NCI-H748 (cell line): Measurements from ENCODE around the gene TNRC6A.
A peak's percentile ranks its signal among the peaks of the same experiment; 100 is the strongest.
"Not testable (repeated sequence)": the region's sequence is repeated elsewhere in the genome, so short reads cannot be mapped to it uniquely, and the experiment has no call there.

Source experiments
- DNase-seq: peaks from one replicate; lab custom pipeline; 2025; ENCODE audit not compliant: unreplicated experiment; lab: John Stamatoyannopoulos, UW

TNRC6A gene

DNA sequence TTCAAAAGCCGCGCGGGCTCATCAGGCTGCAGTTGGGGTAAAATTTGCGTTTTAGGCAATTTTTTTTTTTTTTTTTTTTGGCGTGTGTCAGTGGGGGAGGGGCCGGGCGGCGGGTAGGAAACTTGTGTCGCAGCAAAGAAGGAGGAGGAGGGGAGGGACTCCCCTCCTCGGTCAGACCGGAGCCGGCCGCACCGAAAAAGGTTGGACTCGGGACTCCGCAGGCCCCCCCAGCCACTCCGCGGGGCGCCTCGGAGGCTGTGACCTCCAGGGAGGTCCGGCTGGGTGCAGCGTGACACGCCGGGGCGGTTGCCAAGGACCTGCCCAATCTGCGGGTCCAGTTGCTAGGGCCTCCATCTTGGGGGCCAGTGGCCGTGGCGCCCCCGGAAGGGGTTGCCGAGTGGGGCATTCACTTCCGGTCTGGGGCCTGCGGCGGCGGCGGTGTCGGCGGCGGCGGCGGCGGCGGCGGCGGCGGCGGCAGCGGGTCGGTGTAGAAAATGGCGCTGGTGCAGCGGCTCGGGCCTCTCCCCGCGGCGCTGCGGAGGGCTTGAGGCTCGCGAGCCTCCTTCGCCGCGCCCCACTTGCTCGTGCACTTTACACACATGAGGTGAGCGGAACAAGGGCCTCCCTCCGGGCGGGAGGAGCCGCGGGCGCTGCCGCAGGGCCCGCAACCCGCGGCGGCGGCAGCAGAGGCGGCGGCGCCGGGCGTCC, at the start of gene TNRC6A:
Gene TNRC6A, plus strand, starts transcription at position 409 of the 708 bp plus-strand sequence. Its CDS starts 191 bp downstream, at position 600.
- peak; percentile 86 for DNase-seq

- DNase-seq: no peak
Measured at GRCh38 chr16:24681793-24682192, 47.7 kb upstream of the TNRC6A start.

- DNase-seq: no peak
Measured at GRCh38 chr16:24683250-24683649, 46.2 kb upstream of the TNRC6A start.

DNA sequence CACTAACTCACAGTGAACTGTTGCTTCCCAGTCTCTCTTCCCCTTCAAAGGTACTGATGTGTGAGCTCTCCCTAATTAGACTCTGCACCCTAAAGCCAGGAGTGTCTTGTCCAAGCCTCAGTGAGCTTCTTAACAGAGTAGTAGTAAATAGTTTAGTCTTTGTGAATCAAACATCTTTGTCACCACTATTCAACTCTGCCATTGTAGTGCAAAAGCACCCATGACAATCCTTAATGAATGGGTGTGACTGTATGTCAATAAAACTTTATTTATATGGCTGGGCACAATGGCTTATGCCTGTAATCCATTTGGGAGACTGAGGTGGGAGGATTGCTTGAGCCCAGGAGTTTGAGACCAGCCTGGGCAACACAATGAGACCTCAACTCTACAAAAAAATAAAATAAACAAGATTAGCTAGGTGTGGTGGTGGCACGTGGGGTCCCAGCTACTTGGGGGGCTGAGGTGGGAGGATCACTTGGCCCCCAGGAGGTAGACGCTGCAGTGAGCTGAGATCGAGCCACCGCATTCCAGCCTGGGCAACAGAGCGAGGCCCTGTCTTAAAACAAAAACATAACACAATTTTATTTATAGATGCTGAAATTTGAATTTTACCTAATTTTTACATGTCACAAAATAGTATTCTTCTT, 45.5 kb upstream of the TNRC6A start:
- DNase-seq: no peak

- DNase-seq: peak; percentile 70
Measured at GRCh38 chr16:24685539-24686432, 43.7 kb upstream of the TNRC6A start.

DNA sequence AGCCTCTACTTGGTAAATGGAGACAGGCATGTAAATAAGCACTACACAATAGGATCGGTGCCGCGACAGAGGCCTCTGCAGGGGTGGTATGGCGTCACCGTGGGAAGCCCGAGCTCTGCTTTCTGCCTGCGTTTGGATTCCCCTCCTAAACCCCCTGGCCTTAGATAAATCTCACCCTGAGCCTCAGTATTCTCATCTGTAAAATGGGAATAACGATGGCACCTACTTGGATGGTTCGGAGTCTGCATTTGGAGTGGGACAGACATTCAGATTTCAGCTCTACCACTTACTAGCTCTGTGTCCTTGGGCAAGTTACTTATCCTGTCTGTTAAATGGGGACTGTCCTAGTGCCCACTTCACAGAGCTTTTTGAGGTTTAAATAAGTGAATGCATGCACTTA, 42.8 kb upstream of the TNRC6A start:
- no peak for DNase-seq

GRCh38 chr16:24688359-24688758, 41.1 kb upstream of the TNRC6A start:
- DNase-seq: no peak

- peak; percentile 35 for DNase-seq
Measured at GRCh38 chr16:24689128-24689527, 40.3 kb upstream of the TNRC6A start.

GRCh38 chr16:24692854-24693253, 36.6 kb upstream of the TNRC6A start:
- no peak for DNase-seq

DNA sequence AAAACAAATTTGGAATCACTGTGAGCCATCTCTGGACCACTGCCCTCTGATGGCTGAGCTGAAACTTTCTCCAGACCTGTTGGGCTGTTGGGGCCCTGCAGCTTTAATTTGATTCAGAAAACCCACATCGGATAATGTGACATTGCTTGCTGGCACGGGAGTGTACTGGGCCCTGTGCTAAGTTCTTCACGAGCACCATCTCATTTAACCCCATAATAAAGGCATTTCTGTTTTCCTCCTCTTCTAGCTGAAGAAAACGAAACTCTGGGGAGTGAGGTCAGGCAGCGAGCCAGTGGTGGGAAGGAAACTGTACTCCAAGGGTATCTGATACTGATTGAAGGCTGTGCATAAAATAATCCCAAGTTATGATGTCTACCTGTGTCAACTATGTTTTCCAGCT, 34.5 kb upstream of the TNRC6A start:
- no peak for DNase-seq

- no peak for DNase-seq
Measured at GRCh38 chr16:24696699-24697098, 32.8 kb upstream of the TNRC6A start.

DNA sequence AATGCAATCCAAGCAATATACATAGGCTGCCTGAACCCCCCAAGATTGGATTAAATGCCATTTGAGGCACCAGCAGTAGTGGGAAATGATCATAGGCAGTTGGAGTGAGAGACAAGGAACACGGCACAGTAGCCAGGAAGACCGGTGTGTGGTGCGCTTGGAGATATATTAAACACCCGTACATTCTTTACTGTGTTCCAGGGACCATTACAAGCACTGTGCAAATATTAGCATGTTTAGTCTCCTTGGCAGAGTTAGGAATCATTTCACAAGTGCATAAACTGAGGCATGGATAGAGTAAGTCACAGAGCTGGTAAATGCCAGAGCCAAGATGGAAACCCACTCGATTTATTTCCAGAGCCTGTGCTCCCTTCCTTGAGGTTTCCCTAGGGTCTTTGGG, 31.1 kb upstream of the TNRC6A start:
- no peak for DNase-seq

DNA sequence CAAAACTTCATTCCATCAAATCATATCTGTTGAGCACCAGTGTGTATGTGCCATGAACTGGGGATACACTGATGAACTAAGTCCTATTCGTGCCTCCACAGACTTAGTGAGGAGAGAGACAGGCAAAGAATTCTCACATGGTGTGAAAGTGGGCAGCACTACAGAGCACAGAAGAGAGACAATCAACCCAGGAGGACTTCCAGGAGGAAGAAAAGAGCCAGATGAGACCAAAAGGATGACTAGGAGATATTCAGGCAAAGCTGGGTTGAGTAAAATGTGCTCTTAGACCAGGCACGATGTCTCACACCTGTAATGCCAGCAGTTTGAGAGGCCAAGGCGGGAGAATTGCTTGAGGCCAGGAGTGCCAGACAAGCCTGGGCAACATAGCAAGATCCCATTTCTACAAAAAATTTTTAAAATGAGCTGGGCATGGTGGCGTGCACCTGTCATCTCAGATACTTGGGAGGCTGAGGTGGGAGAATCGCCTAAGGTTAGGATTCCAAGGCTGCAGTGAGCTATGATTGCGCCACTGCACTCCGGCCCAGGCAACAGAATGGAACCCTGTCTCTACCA, 30.2 kb upstream of the TNRC6A start:
- no peak for DNase-seq

DNA sequence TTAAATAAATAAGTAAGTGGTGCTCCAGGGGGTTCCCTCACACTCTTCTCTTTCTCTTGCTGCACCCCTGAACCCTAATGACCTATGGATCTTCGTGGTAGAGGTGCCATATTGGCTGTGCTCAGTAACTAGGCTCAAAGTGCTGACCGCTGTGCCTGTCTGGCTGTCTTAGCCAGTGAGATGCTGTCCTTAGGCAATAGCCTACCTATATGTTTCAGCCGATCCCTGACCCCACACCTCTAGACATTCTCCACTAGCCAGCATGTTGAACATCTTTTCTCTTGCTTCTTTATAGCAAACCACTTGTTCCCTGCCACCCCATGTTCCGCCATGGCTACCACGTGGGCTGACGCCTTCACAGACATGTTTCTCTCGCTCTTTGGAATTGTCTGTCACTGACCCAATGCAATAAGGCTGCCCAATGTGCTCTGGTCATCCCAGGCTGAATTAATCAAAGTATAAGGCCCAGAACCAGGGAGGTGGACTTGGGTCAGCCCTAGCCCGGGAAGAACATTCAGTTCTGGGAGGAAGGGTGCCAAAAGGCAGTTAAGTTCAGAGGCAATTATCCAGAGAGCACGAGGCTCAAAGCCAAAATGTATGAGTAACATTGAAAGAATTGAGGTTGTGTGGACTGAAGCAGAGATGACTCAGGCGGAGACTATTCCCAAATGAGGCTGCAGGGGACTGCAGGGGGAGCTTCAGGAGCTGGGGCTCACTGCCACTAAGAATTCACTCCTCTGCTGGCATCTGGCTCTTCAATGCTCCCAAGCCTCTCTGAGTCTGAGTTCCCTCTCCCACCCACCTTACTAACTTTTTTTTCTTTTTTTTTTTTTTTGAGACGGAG, 28.7 kb upstream of the TNRC6A start:
- no peak for DNase-seq

DNA sequence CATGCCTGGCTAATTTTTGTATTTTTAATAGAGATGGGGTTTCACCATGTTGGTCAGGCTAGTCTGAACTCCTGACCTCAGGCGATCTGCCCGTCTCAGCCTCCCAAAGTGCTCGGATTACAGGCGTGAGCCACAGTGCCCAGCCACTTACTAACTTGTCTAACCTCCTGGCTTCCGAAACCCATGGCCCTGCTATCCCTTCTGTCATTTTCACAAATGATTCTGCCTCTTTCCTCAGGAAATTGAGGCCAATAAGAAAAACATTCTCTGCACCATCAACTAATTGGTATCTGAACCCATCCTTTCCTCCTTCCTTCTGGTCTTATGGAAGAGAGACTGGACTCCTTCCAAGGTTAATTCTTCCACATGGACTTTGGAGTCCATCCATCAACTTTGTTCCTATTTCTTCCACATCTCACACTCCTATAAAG, 27.9 kb upstream of the TNRC6A start:
- DNase-seq: no peak

- not testable (repeated sequence) for DNase-seq
Measured at GRCh38 chr16:24707760-24708159, 21.7 kb upstream of the TNRC6A start.

- DNase-seq: no peak
Measured at GRCh38 chr16:24713379-24713778, 16.1 kb upstream of the TNRC6A start.

GRCh38 chr16:24717411-24717810, 12.0 kb upstream of the TNRC6A start:
- DNase-seq: no peak

- DNase-seq: no peak
Measured at GRCh38 chr16:24718967-24719521, 10.4 kb upstream of the TNRC6A start.

DNA sequence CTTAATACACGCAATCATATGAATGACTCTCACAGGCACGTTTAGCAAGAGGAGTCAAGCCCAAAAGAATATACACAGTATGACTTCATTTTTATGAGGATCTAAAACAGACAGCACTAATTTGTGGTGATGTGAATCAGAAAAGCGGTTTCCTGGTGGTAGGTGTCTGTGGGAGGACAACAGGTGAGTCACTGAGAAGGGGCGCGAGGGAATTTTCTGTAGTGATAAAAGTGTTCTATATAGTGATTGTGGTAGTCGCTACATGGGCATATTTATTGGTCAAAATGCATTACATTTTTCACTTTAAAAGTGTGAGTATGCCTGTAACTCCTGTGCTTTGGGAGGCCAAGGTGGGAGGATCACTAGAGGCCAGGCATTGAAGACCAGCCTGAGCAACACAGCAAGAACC, 7.6 kb upstream of the TNRC6A start:
- DNase-seq: no peak
